Vagina (tissue), 2 donors: Measurements from ENCODE around the gene IFT81. TPM values are rescaled to one million over a fixed set of nuclear protein-coding genes. Genes with fewer than 3 reads are reported as not detected.

ENCODE experiments used
- DNase-seq, 2 donors: peaks; one replicate each; pipeline ENCODE4 v3.0.0-alpha.2; 2017; ENCODE audit errors: extremely low spot score in 2 of 2
- H3K27ac ChIP-seq: fragments of 200-600 bp; sonication (generic); one replicate; pipeline ENCODE4 v1.5.1; 2019
- H3K27me3 ChIP-seq: fragments of 200-600 bp; sonication (generic); one replicate; pipeline ENCODE4 v1.5.1; 2019
- H3K36me3 ChIP-seq, 2 donors: fragments of 200-600 bp; sonication (generic); one replicate each; pipeline ENCODE4 v1.5.1; 2017 to 2019
- H3K4me1 ChIP-seq: fragments of 200-600 bp; sonication (generic); one replicate; pipeline ENCODE4 v1.5.1; 2019
- H3K4me3 ChIP-seq, 2 donors: fragments of 200-600 bp; sonication (generic); 1 replicate in 1 of 2; 2 replicates in 1 of 2; pipeline ENCODE4 v1.5.1; 2016 to 2019
- H3K9me3 ChIP-seq: fragments of 200-600 bp; sonication (generic); one replicate; pipeline ENCODE4 v1.5.1; 2019
- CTCF ChIP-seq, 3 experiments: fragments of 450-650 bp in 2 of 3; fragments of 200-600 bp in 1 of 3; sonication (generic) in 1 of 3; IDR thresholded peaks; one replicate each; pipeline ENCODE4 v1.5.1; 2017 to 2019; ENCODE audit warnings: antibody characterized with exemption in 3 of 3, mild to moderate bottlenecking in 2 of 3, moderate library complexity in 2 of 3
- POLR2A ChIP-seq, 2 donors: fragments of 450-650 bp; IDR thresholded peaks; one replicate each; pipeline ENCODE4 v1.6.1; 2017; ENCODE audit warnings: antibody characterized with exemption in 2 of 2, mild to moderate bottlenecking in 2 of 2, moderate library complexity in 2 of 2
- POLR2AphosphoS5 ChIP-seq, 2 donors: sonication (generic); formaldehyde crosslinking; IDR thresholded peaks; one replicate each; pipeline ENCODE4 v1.9.0; 2017; ENCODE audit warnings: antibody characterized with exemption in 2 of 2, mild to moderate bottlenecking in 2 of 2, low read depth in 1 of 2; ENCODE audit not compliant: insufficient read depth in 1 of 2
- intact Hi-C: fragments of 100-400 bp; cut with DNase I; formaldehyde crosslinking; loops from one replicate; pipeline ENCODE4 v1.15.1; 2023
- total RNA-seq: library from RNA; depleted of rRNA; stranded (reverse); fragments of >200 nt; gene quantifications from one replicate; pipeline ENCODE4 v1.2.3, GENCODE V29; 2016

IFT81 gene
- total RNA-seq, 1 donor from 2014 or later, result 18.2 TPM

GRCh38 chr12:110217996-110218674 lies 94.0 kb downstream of the IFT81 start:
- H3K36me3 ChIP-seq, result peaks cover 0 to 3% of the 10 kb centered on the region in 2 donors
- no peak overlapping the region for H3K27ac ChIP-seq
- TF ChIP-seq CTCF (IDR thresholded peaks at IDR 0.05) (no peak), POLR2A (IDR thresholded peaks at IDR 0.05) (no peak), POLR2AphosphoS5 (IDR thresholded peaks at IDR 0.05; ENCODE audit: insufficient read depth in 1 of 2, low read depth in 1 of 2) (no peak)
- H3K4me3 ChIP-seq, result no peak overlapping the region
- H3K9me3 ChIP-seq, result no peaks in the 10 kb centered on the region
- DNase-seq, result no peak
- no peaks in the 10 kb centered on the region for H3K27me3 ChIP-seq
- peaks cover under 1% of the 10 kb centered on the region for H3K4me1 ChIP-seq
- intact Hi-C loops, result no loop called here

GRCh38 chr12:110222027-110222426 lies 97.9 kb downstream of the IFT81 start:
- Histone ChIP-seq H3K4me3 (no peak overlapping the region), H3K9me3 (no peaks in the 10 kb centered on the region), H3K4me1 (peaks cover 29% of the 10 kb centered on the region), H3K27ac (peak overlapping the region; percentile 54), H3K27me3 (no peaks in the 10 kb centered on the region), H3K36me3 (no peaks in the 10 kb centered on the region)
- DNase-seq, result no peak
- no peak for TF ChIP-seq CTCF (IDR thresholded peaks at IDR 0.05)
- TF ChIP-seq POLR2A (IDR thresholded peaks at IDR 0.05), result no peak
- no peak for TF ChIP-seq POLR2AphosphoS5 (IDR thresholded peaks at IDR 0.05; ENCODE audit: insufficient read depth in 1 of 2, low read depth in 1 of 2)
- intact Hi-C loops, result loop anchor here (5.0 kb wide), 1 partner anchor 115 kb away; no protein-coding TSS in a partner anchor

- peak overlapping the region; percentile 54 for H3K27ac ChIP-seq
- peaks cover 29% of the 10 kb centered on the region for H3K4me1 ChIP-seq
- no peaks in the 10 kb centered on the region for H3K27me3 ChIP-seq
- intact Hi-C loops, result loop anchor here (5.0 kb wide), 1 partner anchor 115 kb away; no protein-coding TSS in a partner anchor
- TF ChIP-seq CTCF (IDR thresholded peaks at IDR 0.05), result no peak
- no peak for TF ChIP-seq POLR2A (IDR thresholded peaks at IDR 0.05)
- TF ChIP-seq POLR2AphosphoS5 (IDR thresholded peaks at IDR 0.05; ENCODE audit: insufficient read depth in 1 of 2, low read depth in 1 of 2), result no peak
- H3K36me3 ChIP-seq, result no peaks in the 10 kb centered on the region
- no peak for DNase-seq
- no peaks in the 10 kb centered on the region for H3K9me3 ChIP-seq
- no peak overlapping the region for H3K4me3 ChIP-seq
These were observed 98.3 kb downstream of the IFT81 start for GRCh38 chr12:110222433-110222832.

- Histone ChIP-seq H3K4me3 (peak overlapping the region in 1 of 2 donors; percentile 28), H3K9me3 (no peaks in the 10 kb centered on the region), H3K27ac (peak overlapping the region; percentile 77), H3K4me1 (peaks cover 29% of the 10 kb centered on the region), H3K36me3 (no peaks in the 10 kb centered on the region), H3K27me3 (no peaks in the 10 kb centered on the region)
- intact Hi-C loops, result loop anchor here (2.0 to 5.0 kb wide), 2 partner anchors 57 to 117 kb away; partner anchors contain the start of gene ATP2A2
- DNase-seq, result no peak
- TF ChIP-seq POLR2AphosphoS5 (IDR thresholded peaks at IDR 0.05; ENCODE audit: insufficient read depth in 1 of 2, low read depth in 1 of 2) (no peak), POLR2A (IDR thresholded peaks at IDR 0.05) (no peak), CTCF (IDR thresholded peaks at IDR 0.05) (peak in 1 of 3 experiments; percentile 30)
These were observed 99.7 kb downstream of the IFT81 start for GRCh38 chr12:110223777-110224378.
